NCI-H526 treated with DMSO at 0.1 percent for 48 hours (cell line): ENCODE measurements around the gene NLRP9.

Experiments
- DNase-seq: peaks from one replicate; lab custom pipeline; 2025; lab: John Stamatoyannopoulos, UW

The NLRP9 gene

DNA sequence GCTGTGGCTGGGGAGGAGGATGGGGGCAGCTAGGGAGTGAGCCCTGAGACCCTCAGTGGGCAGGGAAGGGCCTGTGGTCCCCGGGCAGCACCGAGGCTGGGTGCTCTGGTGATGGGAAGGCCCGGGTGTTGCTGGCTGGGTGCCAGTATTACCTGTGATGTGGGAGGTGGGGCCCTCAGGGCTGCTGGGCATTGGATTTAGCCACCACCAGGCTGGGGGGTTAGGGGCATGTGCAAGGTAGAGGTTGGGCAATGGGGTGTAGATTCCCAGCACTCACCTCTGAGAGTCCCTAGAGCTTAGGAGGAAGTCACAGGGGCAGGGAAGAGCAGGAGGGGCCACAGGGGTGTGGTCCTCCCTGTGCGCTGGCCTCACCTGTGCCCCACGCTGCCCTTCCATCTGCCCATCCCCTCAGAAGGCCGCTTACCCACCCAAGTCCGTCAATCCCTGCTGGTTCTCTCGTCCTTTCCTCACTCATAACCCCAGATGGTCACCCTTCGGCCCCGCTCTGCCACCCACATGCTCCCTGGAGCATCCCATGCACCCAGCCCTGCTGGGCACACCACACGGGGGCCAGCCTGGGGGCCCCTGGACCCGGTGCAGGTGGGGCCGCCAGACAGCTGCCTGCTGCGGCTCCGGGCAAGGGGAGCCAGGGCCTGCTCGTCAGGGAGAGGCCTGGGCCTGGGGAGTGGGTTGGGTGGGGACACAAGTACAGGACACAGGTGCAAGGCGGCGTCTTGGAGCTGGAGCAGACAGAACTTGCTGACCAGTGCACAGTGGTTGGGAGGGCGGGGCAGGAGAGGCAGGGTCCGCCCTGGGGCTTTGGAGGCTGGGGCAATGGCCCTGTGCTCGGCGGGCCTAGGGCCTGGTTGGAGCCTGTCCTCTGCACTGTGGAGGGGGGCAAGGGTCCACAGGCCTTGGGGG is 50.7 kb downstream of the NLRP9 start:
- DNase-seq, result no peak

GRCh38 chr19:55686311-55687050 is 51.7 kb downstream of the NLRP9 start:
- DNase-seq, result no peak

GRCh38 chr19:55685776-55686175 is 52.4 kb downstream of the NLRP9 start:
- no peak for DNase-seq

GRCh38 chr19:55684946-55685681 is 53.1 kb downstream of the NLRP9 start:
- no peak for DNase-seq

DNA sequence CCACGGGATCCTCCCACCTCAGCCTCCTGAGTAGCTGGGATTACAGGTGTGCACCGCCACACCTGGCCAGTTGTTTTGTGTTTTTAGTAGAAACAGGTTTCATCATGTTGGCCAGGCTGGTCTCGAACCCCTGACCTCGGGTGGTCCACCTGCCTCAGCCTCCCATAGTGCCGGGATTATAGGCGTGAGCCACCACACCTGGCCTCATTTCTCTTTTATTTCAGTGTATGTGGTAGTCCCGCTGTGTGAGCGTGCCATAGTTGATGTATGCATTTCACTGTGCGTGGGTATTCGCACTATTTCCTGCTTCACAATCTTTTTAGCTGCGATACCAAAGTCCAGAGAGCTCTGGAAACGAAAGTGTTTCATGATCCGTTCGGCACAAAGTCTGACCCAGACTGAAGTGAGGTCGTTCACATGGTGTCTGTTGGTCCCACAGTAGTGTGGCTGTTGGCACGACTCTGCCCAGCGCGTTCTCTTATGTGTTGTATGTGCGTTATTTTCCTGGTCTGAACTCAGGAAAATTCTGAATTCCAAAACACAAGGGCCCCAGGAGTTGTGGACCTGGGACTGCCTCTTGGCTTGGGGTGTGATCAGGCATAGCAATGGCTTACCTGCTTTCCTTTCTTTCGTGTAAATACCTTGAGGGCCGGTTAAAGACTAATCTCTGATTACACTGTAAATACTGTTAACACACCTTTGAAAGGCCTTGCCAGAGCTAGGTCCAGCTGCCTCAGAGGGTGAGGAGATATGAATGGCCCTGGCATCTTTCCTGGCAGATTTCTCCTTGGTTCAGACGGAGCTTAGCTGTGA is 54.5 kb downstream of the NLRP9 start:
- no peak for DNase-seq

GRCh38 chr19:55681131-55682092 is 56.8 kb downstream of the NLRP9 start:
- DNase-seq, result no peak

- DNase-seq, result no peak
Observed at GRCh38 chr19:55680339-55681130, 57.7 kb downstream of the NLRP9 start.

- DNase-seq, result no peak
Observed at GRCh38 chr19:55679343-55680257, 58.6 kb downstream of the NLRP9 start.

- DNase-seq, result no peak
Observed at GRCh38 chr19:55678121-55678671, 60.0 kb downstream of the NLRP9 start.

GRCh38 chr19:55677572-55678028 is 60.6 kb downstream of the NLRP9 start:
- DNase-seq, result no peak

DNA sequence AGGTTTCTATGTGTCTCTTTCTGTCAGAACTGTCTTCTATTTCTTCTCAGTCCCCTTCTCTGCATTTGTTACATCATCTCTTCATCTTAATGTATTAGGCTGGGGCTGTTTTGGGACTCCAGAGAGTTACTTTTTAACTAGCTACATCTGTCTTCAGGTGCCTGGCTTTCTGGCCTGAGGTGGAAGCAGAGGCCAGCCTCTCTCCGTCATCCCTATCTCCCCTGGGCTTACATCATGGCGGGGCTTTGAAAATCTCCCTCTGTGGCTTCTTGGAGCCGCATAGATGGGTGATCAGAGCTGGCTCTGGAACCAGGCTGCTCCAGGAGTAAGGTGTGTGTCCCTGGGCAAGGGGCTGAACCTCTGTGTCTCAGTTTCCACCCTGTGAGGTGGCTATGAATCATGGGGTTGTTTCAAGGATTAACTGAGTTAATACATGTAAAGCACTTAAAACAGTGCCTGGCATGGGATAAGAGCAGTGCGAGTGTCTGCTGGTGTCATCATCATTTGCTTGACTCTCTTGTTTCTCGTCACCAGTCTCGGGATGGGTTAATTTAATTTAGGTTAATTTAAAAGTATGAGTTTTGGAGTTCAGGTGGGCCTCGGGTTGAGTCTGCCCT is 61.2 kb downstream of the NLRP9 start:
- DNase-seq, result no peak

GRCh38 chr19:55676383-55676782 is 61.8 kb downstream of the NLRP9 start:
- DNase-seq, result no peak

DNA sequence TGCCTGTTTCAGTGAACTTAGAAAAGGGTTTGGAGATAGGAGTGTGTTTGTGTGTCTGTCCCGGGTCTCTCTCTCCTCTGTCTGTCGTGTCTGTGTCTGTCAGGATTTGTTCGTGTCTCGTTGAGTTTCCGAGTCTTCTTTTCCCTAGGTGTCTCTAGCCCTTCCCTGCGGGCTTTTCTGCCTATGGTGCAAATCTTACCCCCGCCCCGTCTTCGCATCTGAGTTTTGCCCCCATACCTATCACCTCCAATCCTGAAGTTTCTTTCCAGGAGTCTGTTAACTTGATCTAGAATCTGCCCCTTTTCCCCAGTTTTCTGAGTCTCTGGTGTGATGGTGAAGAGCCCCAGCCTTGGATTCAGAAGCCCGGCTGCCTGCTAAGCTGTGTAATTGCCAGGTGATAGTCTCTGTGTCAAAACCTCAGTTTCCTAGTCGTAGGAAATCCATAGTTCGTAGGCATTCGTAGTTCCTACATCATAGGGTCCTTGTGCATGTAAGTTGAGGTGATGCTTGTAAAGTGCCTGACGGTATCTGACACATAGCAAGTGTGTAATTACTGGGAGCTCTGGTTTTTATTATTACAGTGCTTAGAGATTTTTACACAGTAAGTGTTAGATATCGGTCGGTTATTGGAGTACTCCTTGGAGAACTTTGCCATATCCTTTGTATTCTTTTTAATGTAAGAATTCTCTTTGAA is 62.4 kb downstream of the NLRP9 start:
- no peak for DNase-seq

DNA sequence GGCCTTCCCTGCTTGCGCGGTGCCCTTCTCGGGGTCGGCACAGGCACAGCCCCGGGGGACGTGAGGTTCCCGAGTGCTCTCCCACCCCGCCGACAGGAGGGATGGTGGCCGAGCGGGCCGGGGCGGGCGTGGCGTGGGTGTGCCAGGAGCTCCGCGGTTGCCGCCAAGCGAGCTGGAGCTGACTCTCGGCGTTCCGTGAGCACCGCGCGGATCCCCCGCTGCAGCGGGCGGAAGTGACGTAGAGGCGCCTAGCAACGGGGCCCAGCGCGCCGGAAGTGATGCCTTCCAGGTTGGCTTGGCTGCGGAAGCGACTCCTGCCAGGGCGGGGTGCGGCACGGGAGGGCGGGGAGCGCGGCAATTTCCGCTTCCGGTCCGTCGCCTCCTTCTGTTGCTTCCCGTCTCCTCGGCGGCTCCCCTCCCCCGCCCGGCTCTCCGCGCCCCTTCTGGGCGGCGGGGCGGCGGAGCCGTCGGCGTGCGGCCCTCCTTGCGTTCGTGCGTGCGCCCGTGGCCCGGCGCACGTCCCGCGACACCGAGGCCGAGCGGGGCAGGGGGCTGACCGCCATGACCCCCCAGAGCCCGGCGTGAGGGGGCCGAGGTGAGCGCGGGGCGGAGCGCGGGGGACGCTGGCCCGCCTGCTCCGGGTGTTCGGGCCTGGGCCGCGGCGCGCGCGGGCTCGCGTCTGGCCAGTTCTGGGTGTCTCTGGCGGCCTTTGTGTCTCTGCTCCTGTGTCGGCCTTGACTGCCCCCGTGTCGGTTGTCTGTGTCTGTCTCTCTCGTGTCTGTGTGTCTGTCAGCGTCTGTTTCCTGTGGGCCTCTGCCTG is 63.2 kb downstream of the NLRP9 start, which contains the start of gene EPN1:
EPN1 (plus strand) TSS at position 386 of the 820 bp plus-strand sequence. CDS start 3,402 bp downstream, outside the sequence.
- peak; percentile 95 for DNase-seq

- no peak for DNase-seq
Observed at GRCh38 chr19:55674459-55674840, 63.8 kb downstream of the NLRP9 start.

GRCh38 chr19:55673889-55674288 is 64.3 kb downstream of the NLRP9 start:
- no peak for DNase-seq
